Fibroblast of skin of left biceps (primary cell): ENCODE measurements around the gene ZNF692.

Source experiments
- DNase-seq, 2 experiments: peaks; one replicate each; pipeline ENCODE4 v3.0.0-alpha.2; 2013; ENCODE audit warnings: low read depth in 2 of 2

The ZNF692 gene

DNA sequence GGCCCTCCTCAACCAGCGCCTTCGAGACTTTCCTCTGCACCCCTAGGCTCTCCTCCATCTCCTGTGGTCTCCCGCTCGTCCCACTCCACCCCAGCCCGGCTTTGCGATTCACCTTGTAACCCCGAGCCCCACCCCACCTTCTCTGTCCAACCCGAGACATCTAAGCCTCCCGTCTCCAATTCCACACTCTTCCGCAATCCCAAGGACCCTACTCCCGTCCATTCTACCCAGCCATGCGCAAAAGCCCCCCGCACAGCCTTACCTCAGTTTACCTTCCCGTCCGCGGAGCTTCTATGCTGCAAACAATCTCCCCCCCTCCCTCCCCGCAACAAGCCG lies 33.3 kb downstream of the ZNF692 start:
- no peak for DNase-seq

DNA sequence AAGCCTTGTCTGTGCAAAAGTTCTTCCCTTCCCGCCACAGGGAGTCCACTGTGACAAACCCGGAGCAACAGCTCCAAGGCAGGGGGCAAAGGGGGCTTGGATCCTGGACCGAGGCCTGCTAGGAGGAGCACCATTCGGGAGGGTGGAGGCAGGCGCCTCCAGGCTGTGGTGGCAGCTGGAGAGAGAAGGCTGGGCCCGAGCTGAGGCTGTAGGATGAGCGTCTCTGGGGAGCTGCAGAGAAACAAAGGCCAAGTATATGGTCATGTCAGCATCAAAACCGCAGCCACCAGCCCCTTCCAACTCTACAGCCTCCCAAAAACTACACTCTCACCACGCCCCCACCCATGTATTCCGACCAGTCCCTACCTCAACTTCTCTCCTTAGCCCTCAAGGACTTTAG lies 33.7 kb downstream of the ZNF692 start:
- no peak for DNase-seq

DNA sequence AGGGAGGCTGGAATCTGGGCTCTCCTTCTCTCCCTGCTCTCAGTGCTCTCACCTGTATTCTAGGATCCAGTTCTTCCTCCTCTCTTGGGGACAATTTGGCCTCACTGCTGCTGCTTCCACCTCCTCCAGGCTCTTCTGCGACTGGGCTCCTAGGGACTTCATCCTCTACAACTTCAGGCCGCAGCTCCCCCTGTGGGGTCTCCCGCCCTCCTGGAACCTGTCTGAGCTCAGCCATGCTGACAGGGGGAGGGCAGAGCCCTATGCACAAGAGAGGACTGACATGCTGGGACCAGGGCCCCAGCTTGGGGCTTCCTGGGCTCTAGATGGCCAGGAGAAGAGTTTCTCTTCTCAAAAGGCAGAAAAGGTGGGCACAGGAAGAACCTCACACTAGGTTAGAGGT lies 34.2 kb downstream of the ZNF692 start:
- DNase-seq = no peak

DNA sequence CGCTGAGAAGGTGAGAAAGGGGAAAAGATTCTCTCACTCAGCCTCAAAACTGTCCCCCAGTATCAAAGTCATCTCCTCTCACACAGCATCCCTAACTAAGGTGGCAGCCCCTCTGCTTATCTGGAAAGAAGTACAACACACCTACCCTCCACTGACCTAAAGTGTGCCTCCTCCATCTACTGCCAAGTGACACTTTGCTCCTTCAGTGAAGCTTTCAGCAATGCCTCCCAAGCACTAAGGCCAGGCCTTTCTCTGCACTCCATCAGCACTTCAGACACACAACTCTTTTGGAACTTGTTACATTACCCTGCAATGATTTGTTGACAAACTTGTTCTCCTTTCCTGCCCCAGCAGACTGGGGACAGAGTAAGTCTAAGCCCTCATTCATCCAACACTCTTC lies 34.6 kb downstream of the ZNF692 start:
- DNase-seq = no peak

DNA sequence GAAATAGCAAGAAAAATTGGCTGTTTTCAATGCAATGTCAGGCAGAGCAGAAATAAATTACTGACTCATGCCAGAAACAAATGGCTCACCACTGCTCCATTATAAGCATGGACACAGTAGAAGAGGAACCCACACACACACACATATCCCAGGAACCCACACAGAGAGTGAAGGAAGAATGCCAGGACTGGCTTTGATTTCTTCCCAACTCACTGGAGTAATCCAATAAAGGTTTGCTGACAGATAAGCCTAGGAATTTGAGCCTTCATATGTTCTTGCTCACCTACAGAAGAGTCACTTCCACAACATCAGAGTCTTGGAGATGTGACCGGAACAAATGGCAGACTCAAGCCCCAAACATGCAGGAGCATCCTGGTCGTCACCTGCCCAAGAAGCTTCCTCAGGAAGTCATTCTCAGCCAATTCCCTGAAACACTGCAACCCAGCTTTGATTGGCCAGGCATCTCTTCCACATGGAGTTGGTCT lies 35.3 kb downstream of the ZNF692 start:
- peak; percentile 79 for DNase-seq

DNA sequence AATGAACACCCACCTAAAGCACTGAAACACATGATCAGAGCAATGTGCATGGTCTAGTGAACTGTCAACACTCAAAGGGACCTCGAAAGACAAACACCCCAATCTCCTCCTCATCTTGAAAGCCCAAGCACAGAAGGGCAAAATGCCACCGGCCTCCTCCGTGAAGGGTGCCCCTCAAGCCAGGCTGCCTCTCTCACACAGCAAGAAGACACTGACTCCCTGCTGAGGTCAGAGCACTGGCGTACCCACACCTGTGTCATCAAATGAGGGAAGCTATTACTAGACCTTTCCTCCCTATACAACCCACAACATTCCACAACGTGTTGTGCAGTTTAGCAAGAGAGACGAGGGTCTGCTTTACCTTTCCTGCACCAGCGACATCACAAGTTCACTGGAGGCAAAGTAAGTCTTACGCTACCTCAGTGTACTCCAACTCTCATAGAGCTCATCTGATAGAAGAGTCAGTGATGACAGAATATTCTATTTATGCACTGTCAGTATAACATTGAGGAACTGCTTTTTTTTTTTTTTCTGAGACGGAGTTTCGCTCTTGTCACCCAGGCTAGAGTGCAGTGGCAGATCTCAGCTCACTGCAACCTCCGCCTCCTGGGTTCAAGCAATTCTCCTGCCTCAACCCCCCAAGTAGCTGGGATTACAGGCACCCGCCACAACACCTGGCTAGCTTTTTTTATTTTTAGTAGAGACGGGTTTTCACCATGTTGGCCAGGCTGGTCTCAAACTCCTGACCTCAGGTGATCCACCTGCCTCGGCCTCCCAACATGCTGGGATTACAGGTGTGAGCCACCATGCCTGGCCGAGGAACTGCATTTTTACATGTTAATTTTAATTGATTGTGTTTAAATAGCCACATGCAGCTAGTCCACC lies 36.5 kb downstream of the ZNF692 start:
- DNase-seq = no peak

DNA sequence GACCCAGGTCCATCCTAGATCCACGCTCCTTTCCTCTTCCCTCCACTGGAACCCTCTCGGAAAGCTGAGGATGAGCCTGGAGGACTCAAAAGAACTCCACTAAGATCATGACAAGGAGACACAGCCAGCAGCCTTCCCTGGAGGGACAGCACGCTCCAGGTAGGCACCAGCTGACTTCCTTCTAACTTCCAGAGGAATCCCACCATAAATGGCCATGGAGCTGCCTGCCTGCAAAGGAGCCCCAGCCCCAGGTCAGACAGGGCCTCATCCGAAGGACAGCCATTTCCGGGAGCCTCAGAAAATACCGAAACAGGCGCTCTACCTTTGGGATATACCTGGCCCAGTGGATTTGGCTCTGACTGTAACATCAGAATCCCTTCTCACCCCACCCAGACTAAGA lies 37.2 kb downstream of the ZNF692 start:
- DNase-seq = no peak

DNA sequence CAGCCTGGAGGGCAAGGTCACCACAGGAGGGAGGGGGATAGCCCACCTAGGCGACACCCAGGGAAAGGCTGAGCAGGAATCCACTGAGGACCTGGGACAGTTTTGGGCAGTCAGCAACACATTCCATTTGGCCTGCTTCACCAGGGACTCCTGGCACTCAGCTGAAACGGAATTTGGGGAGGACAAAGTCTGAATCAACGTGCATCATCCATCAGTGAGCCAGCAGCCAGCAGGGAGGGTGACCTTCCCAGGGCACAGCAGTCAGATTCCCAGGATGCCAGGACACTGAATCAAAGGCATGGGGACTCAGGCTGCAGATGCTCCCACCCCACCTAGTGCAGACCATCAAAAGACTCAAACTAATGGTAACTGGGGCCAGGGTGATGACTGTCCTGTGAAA lies 37.8 kb downstream of the ZNF692 start:
- DNase-seq = peak in 1 of 2 experiments; percentile 30

DNA sequence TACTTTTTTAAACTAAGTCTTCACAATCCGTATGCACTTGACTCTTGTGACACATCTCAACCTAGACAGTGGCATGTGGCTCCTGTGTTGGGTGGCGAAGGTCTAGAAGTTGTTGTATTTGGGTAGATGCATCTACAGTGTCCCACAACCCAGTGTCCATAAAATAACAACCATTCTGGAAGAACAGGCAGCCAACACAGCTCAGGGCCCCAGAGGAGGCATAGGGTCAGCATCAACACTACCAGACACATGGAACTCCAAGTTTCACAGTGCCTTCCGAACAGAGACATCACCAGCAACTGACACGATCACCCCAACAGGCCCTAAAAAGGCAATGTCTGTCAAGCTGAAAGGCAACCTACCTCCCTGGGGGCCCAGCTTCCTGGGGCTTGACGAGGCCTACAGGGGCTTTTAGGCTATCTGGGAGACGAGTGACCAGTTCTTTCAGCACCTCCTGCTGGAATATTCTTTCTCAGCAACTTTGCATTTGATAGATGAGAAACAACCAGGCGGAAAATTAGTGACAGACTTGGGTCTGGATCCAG lies 38.8 kb downstream of the ZNF692 start:
- no peak for DNase-seq

DNA sequence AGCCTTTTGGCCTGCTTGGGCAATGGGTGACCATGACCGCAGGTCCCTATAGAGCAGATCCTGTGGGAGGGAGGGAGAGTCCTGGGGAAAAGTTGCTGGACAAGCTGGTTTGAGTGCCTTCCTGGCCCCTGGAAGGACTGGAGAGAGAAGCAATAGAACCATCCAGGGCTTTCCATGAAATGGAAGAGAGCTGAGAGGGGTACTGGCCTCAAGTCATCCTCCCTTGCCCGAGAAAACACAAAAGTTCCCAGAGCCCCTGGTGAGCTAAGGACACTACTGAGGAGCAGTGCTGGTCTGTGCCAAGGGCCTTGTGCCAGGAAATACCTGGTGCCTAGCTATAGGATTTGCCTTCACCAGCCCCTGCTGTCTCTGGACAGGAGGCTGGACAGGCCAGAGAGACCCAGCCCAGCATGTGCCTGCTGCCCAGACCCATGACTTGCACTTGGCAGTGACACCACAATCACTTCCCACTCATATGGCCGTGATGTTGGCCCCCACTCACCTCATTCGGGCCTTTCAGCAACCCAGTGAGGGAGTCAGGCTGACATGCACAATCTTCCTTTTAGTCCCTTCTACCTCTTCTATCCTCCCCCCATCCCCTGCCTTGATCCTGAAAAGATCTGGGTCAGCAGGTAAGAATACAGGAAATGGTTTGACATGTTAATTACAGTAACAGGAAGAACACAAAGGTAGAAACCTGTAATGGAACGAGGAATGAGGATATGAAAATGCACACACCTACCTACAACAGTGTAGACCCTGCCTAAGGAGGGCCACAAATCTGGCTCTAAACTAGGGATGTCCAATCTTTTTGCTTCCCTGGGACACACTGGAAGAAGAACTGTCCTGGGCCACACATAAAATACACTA lies 40.1 kb downstream of the ZNF692 start:
- no peak for DNase-seq

DNA sequence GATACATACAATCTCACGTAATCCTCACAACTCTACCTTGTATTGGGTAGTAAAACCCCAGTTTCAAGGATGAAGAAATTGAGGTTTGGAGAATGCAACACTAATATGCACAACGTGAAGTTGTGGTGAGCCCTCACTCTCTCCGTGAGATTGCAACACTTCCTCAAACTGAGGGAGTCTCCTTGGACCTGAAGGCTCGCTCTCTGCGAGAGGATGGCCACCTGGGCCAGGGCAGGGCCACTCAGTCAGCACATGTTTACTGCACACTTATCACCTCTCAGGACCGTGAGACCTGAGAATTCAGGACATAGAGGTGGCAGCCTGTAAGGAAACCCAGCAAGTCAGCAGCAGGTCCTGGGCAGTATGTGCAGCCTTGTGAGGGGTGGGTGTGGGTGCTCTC lies 41.8 kb downstream of the ZNF692 start:
- DNase-seq = no peak

DNA sequence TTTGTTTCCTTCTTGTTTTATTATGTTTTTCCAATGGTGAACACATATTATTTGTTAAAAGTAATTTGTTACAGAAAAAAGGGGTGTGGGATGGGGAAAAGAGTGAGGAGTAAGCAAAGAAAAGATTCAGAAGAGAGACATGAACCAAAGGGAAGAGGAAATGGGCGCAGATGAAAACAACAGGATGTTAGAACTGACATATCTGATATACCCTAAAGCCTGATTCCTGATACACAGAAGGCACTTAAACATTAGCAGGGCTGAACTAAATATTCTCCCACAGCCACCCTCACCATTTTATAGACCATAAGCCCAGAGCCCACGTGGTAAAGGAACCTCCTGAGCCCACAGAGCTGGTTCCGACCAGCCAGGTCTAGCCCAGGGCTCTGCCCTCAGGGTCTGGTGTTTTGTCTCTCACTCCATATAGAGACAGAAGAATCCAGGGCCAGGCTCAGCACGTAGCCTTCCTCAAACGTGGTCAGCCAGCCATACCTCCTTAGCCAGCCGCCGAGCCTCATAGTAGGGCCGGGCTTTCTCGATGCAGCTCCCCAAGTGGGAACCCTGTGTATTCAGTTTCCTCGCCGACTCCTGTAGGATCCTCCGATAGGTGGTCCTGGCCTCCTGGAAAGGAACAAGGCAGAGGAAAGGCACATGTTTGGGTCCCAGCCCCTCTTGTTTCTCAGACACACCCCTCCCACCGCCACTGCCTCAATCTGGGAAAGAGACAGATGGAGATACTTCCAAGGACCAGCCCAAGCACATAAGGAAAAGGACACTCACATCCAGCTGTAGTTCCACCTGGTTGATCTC lies 42.6 kb downstream of the ZNF692 start:
- DNase-seq = no peak

DNA sequence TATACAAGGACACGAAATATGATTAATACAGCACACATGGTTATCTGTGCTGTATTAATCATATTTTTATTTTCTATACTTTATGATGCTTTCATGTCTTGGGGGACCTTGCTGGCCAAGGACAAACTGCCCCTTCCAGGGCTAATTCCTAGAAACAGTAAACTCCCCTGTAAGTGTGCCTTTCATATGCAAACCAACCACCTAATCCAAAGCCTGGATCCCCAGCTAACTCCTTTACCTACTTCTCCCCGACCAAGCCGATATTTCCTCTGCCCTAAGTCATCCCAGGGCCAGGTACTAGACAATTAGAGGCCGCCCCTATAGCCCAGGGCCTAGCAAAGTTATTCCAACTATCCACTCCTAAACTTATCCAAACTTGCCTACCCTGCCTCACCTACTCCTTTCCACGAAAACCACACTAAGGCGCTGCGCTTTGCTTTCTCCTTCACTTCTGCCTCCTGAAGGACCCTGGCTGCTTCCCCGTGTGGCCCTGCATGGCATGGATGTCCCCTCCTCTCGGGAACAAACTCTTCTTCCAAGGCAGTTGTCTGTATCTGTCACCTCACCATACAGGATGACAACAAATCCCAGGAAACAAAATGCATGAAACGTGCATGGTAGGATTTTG lies 43.4 kb downstream of the ZNF692 start:
- DNase-seq = no peak

DNA sequence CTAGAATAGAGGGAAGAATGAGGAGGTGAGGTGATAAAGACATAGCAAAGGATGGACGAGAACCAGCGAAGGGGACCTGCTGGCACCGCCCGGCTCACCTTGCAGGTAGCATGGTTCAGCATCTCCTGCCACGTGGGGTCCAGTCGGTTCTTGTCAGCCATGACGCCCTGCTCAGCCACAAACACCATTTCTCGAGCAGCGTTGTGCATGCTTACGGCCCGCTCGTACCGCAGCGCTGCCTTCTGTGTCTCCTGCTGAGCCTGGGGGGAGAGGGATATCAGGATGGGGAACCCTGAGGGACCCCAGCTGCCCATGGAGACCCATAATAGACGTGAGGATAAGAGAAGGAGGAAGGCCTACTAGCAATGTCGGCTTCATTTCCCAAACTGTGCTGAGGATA lies 44.5 kb downstream of the ZNF692 start:
- DNase-seq = no peak

DNA sequence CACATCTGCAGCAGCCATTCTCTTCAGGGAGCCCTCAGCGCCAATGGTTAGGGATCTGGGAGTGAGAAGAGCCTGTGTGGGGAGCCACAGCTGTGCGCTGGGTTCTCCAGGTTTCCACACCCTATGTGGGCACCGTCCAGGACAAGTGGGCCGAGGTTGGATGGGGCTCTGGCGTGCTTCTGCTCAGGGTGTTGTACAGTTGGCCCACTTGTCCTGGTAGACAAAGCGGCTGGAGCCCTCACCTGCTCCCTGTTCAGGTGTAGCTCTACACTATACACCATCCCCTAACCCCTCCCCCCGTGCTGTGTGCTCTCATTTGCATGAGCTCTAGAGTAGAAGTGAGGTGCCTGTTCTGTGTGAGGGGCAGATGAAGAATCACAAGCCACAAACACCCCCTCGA lies 45.3 kb downstream of the ZNF692 start:
- no peak for DNase-seq

DNA sequence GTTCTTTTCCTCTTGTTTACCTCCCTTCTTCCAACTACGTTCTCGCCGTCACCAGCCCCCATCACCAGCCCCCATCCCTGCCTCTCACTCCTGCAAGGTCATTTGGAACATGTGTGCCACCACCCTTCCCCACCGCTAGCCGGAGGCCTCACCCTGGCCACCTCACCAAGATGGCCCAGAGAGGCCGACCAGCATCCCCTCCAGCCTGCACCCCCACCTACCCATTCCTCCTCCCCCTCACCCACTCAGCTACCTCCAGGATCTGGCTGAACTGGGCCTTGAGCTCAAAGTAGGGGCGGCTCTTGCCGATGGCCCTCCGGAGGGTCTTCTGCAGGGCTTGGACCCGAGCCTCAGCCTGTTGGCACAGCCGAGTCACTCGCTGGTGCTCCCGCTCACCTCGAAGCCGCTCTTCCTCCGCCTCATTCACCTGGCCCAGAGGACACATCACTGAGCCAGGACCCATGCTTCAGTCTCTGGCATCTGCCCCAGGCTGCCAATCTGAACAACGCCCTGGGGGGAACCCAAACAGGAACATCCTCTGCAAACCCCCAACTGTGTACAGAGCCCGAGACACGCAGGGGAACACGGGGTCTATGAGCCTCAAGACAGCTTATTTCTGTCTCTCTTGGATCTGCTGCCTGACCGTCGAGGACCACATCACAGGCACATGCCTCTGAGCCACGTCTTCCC lies 46.0 kb downstream of the ZNF692 start:
- no peak for DNase-seq

DNA sequence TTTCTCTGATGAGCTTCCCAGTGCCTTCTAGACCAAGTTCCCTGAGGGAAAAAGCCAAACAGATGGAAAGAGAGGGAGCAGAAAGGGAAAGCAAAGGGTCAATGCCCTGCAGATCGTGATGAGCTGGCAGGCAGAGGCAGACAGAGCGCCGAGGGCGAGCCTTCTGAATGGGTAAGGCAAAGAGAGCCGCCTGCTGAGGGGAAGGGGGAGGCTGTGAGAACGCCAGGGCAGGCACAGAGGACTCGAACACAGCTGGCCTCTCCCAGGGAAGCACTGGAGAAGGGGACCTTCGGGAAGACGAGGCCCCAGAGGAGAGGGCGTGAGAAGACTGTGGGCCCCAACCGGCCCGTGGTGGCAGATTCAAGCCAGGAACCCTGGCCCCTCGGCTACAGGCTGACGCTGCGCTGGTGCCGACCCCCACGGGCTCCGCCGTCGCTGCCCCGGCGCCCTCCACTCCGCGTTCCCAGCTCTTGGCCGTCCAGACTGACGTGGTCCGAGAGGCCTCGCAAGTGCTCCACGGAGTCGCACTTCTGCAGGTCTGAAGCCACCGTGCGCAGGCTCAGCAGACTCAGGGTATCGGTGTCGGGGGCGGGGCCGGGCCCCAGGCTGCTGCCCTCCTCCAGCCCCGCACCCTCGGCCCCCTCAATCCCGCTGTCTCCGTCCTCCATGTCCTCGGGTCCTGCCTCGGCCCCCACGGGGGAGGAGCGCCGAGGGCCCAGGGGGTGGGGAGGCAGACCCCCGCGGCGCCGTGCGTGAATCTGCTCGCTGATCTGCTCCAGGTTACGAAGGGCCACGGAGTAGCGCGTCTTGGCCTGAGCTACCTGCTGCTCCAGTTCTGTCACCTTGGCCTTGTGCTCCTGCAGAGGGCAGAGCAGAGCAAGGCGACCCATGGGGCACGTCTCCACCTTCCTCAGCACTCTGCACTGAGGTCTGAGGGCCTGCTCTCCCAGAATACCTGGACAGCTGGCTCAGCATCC lies 47.1 kb downstream of the ZNF692 start:
- DNase-seq = no peak

DNA sequence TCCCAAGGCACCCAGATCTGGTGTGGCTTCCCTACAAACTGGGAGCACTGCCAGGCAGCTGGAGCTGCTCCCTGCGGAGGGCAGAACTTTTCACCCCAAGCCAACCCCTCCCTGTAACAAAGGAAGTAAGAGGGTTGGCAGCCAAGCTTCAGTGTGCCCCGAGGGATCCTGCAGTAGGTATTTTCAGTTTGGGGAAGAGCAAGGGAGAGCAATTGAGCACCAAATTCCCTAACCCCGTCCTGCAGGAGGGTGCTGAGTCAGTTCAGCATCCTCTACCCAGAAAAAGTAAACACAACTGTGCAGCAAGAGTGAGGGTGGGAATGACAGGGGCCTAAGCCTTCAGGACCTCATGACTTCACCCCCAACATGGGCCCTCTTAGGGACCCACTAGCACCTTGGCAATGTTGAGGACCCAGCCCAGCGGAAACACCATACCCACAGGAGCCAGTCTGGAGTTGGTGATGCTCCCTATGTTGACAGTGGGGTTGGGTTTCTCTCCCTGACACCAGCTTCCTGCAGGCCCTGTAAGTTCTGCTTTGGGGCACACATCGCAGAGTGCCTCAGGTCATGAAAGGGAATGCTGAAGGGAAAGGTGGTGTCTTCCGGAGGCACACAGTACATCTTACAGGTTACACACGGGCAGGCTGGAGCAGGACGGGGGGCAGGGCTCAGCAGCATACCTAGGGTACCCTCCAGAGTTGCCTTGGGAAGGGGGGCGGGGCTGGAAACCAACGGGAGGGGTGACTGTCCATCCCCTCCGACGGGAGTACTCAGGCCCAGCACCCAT lies 48.0 kb downstream of the ZNF692 start:
- no peak for DNase-seq
